ENCODE measurements around the gene M1AP. TPM values are rescaled to one million over a fixed set of nuclear protein-coding genes. Genes with fewer than 3 reads are reported as not detected.

M1AP gene, protein sequence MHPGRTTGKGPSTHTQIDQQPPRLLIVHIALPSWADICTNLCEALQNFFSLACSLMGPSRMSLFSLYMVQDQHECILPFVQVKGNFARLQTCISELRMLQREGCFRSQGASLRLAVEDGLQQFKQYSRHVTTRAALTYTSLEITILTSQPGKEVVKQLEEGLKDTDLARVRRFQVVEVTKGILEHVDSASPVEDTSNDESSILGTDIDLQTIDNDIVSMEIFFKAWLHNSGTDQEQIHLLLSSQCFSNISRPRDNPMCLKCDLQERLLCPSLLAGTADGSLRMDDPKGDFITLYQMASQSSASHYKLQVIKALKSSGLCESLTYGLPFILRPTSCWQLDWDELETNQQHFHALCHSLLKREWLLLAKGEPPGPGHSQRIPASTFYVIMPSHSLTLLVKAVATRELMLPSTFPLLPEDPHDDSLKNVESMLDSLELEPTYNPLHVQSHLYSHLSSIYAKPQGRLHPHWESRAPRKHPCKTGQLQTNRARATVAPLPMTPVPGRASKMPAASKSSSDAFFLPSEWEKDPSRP
- not detected for total RNA-seq

DNA sequence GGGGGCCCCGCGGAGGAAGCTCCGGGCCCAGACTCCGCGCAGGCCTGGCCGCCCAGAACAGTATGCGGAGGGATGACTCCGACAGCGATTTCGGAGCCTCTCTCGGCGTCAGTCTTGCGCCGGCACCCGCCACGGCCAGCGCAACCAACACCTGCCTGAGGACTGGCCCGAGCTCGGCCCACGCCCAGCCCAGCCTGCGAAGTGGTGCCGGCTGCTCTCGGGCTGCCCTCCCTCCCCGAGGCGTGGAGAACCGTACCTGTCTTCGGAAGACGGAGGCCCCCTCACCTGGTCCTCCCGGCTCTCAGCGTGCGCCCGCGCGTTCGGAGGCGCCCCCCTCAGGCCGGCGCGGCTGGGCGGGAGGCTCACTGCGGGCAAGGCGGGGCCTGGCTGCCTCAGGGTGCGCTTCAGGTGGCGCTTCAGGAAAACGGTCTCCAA is at the start of gene M1AP:
TSS of gene M1AP (minus strand) at position 322 of the 435 bp plus-strand sequence. CDS start 8,055 bp downstream, outside the sequence.
- DNase-seq = no peak

- DNase-seq = no peak
Measured at GRCh38 chr2:74696829-74697228, 48.7 kb upstream of the M1AP start.

- no peak for DNase-seq
Measured at GRCh38 chr2:74695663-74696062, 47.5 kb upstream of the M1AP start.

DNA sequence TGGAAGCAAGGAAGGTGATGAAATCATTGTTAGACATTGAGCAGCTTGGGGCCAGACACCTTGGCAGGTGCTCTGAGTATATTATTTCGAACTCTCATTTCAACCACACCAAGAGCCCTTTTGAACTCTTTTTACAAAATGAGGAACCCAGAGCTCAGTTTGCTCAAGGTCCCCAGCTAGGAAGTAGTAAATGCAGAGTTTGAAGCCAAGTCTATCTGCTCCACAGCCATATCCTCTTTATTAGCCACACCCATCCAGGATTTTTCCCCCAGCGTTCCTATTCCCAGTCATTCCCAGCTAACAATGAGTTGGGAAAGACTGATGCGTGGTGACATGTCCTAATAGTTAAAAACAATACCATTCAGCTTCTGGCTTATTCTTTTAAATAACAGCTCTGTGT is 46.2 kb upstream of the M1AP start:
- no peak for DNase-seq

GRCh38 chr2:74693668-74694067 is 45.5 kb upstream of the M1AP start:
- no peak for DNase-seq

GRCh38 chr2:74693213-74693612 is 45.1 kb upstream of the M1AP start:
- DNase-seq = no peak

- no peak for DNase-seq
Measured at GRCh38 chr2:74691929-74692328, 43.8 kb upstream of the M1AP start.

DNA sequence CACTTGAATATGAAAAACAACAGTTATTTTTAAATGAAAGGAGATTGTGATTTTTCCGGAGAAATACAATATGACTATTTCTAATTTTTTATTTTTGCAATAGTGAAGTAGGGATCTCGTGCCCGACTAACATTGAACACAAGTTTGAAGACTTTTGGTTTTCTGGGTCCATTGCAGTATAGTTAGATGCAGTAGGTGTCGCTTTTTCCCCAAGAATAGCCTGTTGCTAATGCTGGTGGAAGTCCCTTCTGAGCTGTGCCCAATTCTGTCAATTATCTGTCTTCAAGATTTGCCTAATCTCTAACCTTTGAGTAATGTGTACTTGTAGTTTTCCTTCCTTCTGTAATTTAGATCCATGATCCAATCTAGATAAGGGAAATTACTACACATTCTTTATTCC is 42.4 kb upstream of the M1AP start:
- DNase-seq = no peak

- no peak for DNase-seq
Measured at GRCh38 chr2:74689671-74690070, 41.5 kb upstream of the M1AP start.

- no peak for DNase-seq
Measured at GRCh38 chr2:74688881-74689280, 40.8 kb upstream of the M1AP start.

DNA sequence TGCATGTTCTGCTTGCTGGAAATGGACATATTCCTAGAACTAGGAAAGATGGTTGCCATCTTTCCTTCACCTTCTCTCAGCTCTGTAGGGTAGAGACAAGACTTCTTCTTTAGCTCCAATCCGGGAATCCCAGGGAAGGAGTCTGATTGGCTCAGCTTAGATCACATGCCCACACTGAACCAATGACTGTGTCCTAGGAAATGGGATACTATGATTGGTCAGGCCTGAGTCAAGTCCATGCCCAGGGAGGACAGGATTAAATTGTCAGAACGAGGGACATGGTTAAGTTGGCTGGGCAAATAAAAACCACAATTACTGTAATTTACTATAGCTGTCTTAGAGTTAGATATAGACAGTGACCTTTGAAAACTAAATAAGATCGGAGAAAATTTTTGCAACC is 37.3 kb upstream of the M1AP start:
- DNase-seq = no peak

DNA sequence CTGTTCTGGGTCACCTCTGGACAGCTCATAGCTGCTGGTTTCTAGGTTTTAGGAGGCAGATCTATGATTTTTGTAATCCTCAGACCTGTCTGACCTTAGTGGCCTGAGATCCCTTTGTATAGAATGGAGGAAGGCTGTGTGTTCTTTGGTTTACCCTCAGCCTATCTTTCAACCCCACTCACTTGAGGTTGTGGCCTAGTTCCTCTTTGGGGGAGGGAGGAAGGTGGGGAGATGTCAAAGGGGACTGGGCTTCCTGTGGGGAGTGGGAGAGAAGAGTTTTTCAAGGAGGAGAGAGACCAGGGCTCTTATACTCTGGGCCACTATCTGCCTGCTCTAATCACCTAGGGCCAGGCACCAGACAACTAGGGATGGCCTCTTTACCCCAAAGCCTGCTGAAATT is 34.4 kb upstream of the M1AP start:
- DNase-seq = no peak

- DNase-seq = no peak
Measured at GRCh38 chr2:74679615-74680014, 31.5 kb upstream of the M1AP start.

DNA sequence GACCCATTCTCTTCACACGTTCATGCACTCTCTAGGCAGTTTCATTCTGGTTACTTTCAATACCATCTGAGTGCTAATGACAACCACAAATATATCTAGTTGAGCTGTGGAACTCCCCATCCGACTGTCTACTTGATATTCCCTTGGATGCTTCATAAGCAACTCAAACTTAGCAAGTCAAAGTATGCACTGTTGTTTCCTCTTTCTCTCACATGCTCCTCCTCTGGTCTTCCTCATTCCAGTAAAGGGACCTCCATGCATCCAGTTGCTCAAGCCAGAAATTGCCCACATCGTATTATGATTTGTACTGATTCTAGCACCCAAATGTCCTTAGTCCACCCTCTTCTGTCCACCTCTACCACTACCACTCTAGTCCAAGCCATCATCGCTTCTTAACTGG is 28.2 kb upstream of the M1AP start:
- no peak for DNase-seq

GRCh38 chr2:74675090-74675489 is 27.0 kb upstream of the M1AP start:
- no peak for DNase-seq

- no peak for DNase-seq
Measured at GRCh38 chr2:74673826-74674528, 25.8 kb upstream of the M1AP start.

GRCh38 chr2:74671479-74671878 is 23.3 kb upstream of the M1AP start:
- DNase-seq = no peak

DNA sequence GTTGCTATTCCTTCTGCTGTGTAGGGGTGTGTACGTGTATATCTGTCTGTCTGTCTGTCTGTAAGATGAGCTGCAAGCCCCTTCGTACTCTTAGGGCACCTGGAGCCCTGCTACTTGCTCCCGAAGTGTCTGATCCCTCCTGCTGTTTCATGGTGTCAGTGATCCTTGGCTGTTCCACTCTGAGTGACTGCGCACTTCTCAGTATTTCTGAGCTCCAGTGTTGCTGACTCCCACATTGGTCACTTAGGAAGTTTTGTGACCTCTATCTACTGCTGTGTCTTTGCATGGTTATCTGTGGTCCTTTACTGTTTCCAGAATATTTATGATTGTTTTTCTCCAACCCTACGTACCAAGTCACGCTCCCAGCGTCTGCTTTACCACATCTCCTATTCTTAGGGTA is 22.1 kb upstream of the M1AP start:
- no peak for DNase-seq

GRCh38 chr2:74668087-74668486 is 20.0 kb upstream of the M1AP start:
- DNase-seq = no peak

DNA sequence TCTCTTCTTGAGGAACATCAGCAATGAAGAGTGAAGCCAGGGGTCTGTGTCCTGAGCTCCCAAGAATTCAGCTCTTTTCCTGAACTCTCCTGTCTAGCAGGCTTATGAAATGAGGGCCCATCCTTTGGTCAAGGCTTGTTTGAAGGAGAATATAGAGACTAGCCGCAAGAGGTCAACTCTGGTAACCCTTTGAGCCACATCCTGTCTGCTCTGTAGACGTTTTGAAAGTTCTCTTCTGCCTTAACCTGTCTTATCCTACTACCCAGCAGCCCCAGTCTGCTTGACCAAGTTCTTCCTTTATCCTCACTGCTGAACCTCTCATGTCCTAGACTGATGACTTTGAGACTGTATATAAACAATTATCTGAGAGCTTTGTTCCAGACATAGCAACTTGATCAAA is 11.3 kb upstream of the M1AP start:
- no peak for DNase-seq

DNA sequence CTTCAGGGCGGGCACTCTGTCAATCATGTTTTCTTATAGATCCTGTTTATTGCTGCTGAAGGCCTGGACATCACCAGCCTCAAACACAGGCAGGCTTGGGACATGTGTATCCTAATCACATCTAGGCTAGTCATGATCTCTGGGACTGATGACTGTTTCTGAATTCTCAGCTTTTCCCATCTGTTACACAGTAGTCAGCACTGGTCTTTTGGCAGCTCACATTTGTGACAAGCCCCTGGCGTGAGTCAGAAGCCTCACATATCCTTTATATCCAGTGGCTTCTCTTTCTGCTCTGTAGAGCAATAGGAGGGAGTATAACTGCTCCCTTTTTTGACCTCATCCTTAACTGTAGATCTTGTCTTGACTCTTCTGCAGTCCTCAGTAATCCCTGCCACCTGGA is 10.4 kb upstream of the M1AP start:
- DNase-seq = no peak

GRCh38 chr2:74655579-74655978 is 7.4 kb upstream of the M1AP start:
- DNase-seq = no peak

DNA sequence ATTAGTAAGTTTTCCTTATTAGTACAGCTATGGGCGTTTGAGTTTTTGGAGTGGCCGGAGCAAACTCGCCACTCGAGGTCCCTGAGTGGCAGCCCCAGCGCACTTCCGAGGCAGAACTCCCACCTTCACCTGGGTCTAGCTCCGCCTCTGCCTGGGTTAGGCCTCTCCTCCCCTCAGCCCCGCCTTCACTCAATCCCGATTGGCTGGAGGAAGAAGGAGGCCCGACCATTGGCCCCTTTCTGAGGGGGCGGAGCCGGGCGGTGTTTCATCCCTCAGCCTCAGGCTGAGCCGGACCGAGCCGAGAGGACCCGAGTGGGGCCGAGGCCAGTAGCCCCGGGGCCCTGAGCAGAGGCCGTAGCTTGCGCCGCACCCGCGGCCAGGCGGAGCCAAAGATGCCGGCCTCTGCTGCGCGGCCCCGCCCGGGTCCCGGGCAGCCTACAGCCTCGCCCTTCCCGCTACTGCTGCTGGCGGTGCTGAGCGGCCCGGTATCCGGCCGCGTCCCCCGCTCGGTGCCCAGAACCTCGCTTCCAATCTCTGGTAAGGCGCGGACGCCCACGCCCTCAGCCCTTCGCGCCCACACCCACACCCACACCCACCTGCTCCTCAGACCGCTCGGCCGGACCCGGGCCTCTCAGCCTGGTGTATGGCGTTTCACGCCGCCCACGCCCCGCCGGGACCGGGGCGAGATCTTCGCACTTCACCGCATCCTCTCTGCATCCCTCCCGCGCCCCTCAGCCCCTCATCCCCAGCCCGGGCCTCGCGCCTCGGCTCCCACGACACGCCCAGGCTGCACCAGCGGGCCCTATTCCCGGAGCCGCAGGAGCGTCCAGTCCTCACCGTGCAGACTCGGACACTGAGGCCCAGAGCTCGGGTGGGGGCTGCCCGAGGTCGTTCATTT is 6.1 kb upstream of the M1AP start, which contains the start of gene SEMA4F:
TSS of gene SEMA4F (plus strand) at position 263 of the 898 bp plus-strand sequence. CDS start at position 393, 130 bp downstream.
- DNase-seq = peak; percentile 98

Measured in occipital lobe (tissue), 2 donors.